Measurements from ENCODE around the gene ACRBP. TPM values are rescaled to one million over a fixed set of nuclear protein-coding genes. Genes with fewer than 3 reads are reported as not detected.

Gene ACRBP
- total RNA-seq, 1 donor from 2014 or later, result 3.2 TPM

Other genes with a start within 250 kb of the ACRBP start
- 0.58 TPM for gene CD27, start 202.5 kb downstream of the ACRBP start, total RNA-seq
- 15.8 TPM for gene TAPBPL, start 195.4 kb downstream of the ACRBP start, total RNA-seq
- gene VAMP1, start 176.8 kb downstream of the ACRBP start, total RNA-seq, result 6.1 TPM
- 84.1 TPM for gene MRPL51, start 154.2 kb downstream of the ACRBP start, total RNA-seq
- 9.0 TPM for gene NCAPD2, start 153.3 kb downstream of the ACRBP start, total RNA-seq
- gene GAPDH, start 112.9 kb downstream of the ACRBP start, total RNA-seq, result 1,145 TPM
- 8.8 TPM for gene IFFO1, start 91.4 kb downstream of the ACRBP start, total RNA-seq
- gene NOP2, start 79.1 kb downstream of the ACRBP start, total RNA-seq, result 14.9 TPM
- 87.3 TPM for gene CHD4, start 40.1 kb downstream of the ACRBP start, total RNA-seq
- gene LPAR5, start 11.5 kb downstream of the ACRBP start, total RNA-seq, result 0.88 TPM
- gene ING4, start 15.7 kb upstream of the ACRBP start, total RNA-seq, result 14.4 TPM
- gene ZNF384, start 41.9 kb upstream of the ACRBP start, total RNA-seq, result 20.3 TPM
- not detected for gene PIANP, start 53.4 kb upstream of the ACRBP start, total RNA-seq
- 31.1 TPM for gene COPS7A, start 76.6 kb upstream of the ACRBP start, total RNA-seq
- gene MLF2, start 105.7 kb upstream of the ACRBP start, total RNA-seq, result 133 TPM
- 406 TPM for gene PTMS, start 118.9 kb upstream of the ACRBP start, total RNA-seq
- 2.8 TPM for gene LAG3, start 125.1 kb upstream of the ACRBP start, total RNA-seq
- gene CD4, start 142.1 kb upstream of the ACRBP start, total RNA-seq, result 22.7 TPM
- gene GPR162, start 174.4 kb upstream of the ACRBP start, total RNA-seq, result 1.3 TPM
- 1.4 TPM for gene P3H3, start 181.0 kb upstream of the ACRBP start, total RNA-seq
- gene GNB3, start 193.5 kb upstream of the ACRBP start, total RNA-seq, result 0.08 TPM
- gene CDCA3, start 203.9 kb upstream of the ACRBP start, total RNA-seq, result 0.58 TPM
- gene USP5, start 204.7 kb upstream of the ACRBP start, total RNA-seq, result 48.0 TPM
- gene TPI1, start 220.1 kb upstream of the ACRBP start, total RNA-seq, result 300 TPM
- gene SPSB2, start 225.9 kb upstream of the ACRBP start, total RNA-seq, result 4.7 TPM